ENCODE results near the gene FUT4.
A peak's percentile ranks its signal among the peaks of the same experiment; 100 is the strongest.

DNA sequence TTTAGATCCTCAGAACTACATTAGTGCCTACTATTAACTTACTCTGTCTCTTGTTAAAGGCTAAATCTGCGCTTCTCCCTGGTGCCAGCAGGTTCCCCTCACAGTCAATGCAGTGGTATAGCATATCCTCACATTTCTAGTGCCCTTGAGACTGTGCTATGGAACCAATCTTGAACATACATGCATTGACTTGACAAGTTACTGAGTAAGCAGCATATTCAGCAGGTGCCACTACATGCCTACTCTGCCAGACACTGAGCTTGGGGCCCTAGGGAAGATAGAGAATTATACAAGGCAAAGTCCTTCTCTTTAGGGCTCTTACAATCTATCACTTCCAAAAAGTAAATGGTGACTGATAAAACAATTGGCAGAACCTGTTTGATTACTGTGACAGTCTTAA lies 3.2 kb downstream of the FUT4 start:
- TF ChIP-seq CTCF (IDR thresholded peaks at IDR 0.05) (no peak), POLR2A (IDR thresholded peaks at IDR 0.05) (peak in 1 of 3 donors; percentile 22)

Data from body of pancreas (tissue), 4 donors.